H1 (cell line): ENCODE data around the gene EVA1B. TPM values are rescaled to one million over a fixed set of nuclear protein-coding genes. Genes with fewer than 3 reads are reported as not detected.

Experiments used
- BCL11A ChIP-seq, 2 experiments: IDR thresholded peaks; one replicate each; pipeline ENCODE4 v1.6.1; 2011; ENCODE audit warnings: low read depth in 2 of 2, low read length in 2 of 2, mild to moderate bottlenecking in 2 of 2
- EZH2 ChIP-seq: fragments of 200-600 bp; sonication (generic); IDR thresholded peaks from 2 replicates; pipeline ENCODE4 v1.7.1; 2012; ENCODE audit warnings: low read depth, mild to moderate bottlenecking, moderate library complexity, low read length, inconsistent platforms; ENCODE audit not compliant: severe bottlenecking
- KDM1A ChIP-seq: fragments of 200-600, 300-600 bp; sonication (generic); IDR thresholded peaks from 2 replicates; pipeline ENCODE4 v1.7.1; 2016; ENCODE audit warnings: mild to moderate bottlenecking, low read length, borderline replicate concordance
- PHF8 ChIP-seq: fragments of 200-600 bp; sonication (generic); conservative IDR thresholded peaks from 2 replicates; pipeline ENCODE4 v1.7.1; 2012; ENCODE audit warnings: low read depth, mild to moderate bottlenecking, inconsistent platforms, low read length, moderate library complexity
- POLR2AphosphoS5 ChIP-seq: IDR thresholded peaks from 2 replicates; pipeline ENCODE4 v1.6.1; 2011; ENCODE audit warnings: low read depth, low read length
- SAP30 ChIP-seq: fragments of 300-600 bp; sonication (generic); IDR thresholded peaks from 2 replicates; pipeline ENCODE4 v1.7.1; 2012; ENCODE audit warnings: low read length, moderate library complexity, mild to moderate bottlenecking, inconsistent platforms; ENCODE audit not compliant: insufficient read depth, insufficient replicate concordance
- SIRT6 ChIP-seq: IDR thresholded peaks from one replicate; pipeline ENCODE4 v1.7.1; 2012; ENCODE audit warnings: low read length, inconsistent platforms
- polyA plus RNA-seq, 7 experiments: library from polyadenylated mRNA; depleted of rRNA in 3 of 7; stranded (reverse) in 5 of 7; unstranded in 2 of 7; fragments of >200 nt in 5 of 7; fragments of 200-250 nt in 2 of 7; gene quantifications; 1 replicate in 5 of 7; 2 replicates in 1 of 7; 4 replicates in 1 of 7; pipeline versions ENCODE4 v1.2.1 to v1.2.3, GENCODE V29; 2011 to 2013; ENCODE audit warnings: missing spikeins in 2 of 7, mixed read lengths in 2 of 7
- total RNA-seq: library from RNA; stranded (reverse); fragmentation: NEBNext Ultra II Directional; extraction: Animal tissue kit (Norgen Biotek cat#: 25700); gene quantifications from 2 replicates; pipeline ENCODE4 v1.2.1, GENCODE V29; 2021

The EVA1B gene
- total and polyA plus RNA-seq, 2 of the 8 experiments (the other 6 are each of a cell fraction or from before 2014, with no cell fraction given) = 10.0 to 19.9 TPM

DNA sequence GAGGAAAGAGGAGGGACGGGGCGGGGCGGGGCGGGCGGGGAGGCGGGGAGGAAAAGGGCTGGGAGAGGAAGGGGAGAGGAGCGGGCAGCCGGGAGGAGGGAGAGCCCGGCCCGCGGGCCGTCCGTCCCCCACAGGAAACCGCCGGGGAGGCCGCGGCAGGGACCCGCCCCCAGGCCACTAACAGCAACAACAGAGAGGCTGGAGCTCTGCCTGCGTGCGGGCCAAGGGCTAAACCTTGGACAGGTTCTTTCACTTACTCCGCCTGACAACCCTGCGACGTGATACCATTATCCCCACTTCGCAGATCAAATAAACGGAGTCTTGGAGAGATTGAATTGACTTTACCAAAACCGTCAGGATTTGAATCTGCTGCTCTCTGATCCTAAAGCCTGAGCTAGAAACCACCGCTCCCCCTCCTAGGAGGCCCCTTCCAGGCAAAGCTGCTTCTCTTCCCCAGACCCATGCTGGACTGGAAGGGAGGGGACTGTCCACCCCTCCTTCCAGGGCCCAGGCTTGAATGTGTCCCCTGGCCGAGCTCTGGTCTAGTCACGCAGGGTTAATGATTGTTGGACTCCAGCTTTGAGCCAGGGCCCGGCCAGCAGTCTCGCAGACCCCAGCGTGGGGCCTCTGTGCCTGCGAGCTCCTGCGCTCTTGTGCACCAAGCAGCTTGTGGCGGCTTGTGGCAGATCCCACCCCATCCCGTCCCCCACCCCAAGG lies at the start of gene EVA1B (continued):
- TF ChIP-seq POLR2AphosphoS5 = no peak
- TF ChIP-seq PHF8 = no peak
- TF ChIP-seq BCL11A (IDR thresholded peaks at IDR 0.05; ENCODE audit: low read depth in 2 of 2, low read length in 2 of 2) = no peak
- peak; percentile 18 for TF ChIP-seq EZH2
- TF ChIP-seq SAP30 = no peak
- TF ChIP-seq SIRT6 = no peak
- peak; percentile 87; the same call in 1 of the 2 replicates for TF ChIP-seq KDM1A
